BE2C (cell line): ENCODE data around the gene CDK5R2.

Source experiments
- DNase-seq: peaks from one replicate; pipeline ENCODE4 v3.0.0-alpha.2; 2020
- H3K27me3 ChIP-seq: fragments of 250-450 bp; sonication (Bioruptor Pico); 2 replicates; pipeline ENCODE4 v1.5.1; 2020; ENCODE audit warnings: mild to moderate bottlenecking
- H3K36me3 ChIP-seq: fragments of 250-450 bp; sonication (Bioruptor Pico); 2 replicates; pipeline ENCODE4 v1.5.1; 2020; ENCODE audit warnings: mild to moderate bottlenecking
- H3K4me1 ChIP-seq: fragments of 250-450 bp; sonication (Bioruptor Pico); 2 replicates; pipeline ENCODE4 v1.5.1; 2020
- H3K4me3 ChIP-seq: 2 replicates; pipeline ENCODE4 v1.5.1; 2011; ENCODE audit warnings: low read depth, low read length
- H3K9me3 ChIP-seq: fragments of 250-450 bp; sonication (Bioruptor Pico); 2 replicates; pipeline ENCODE4 v1.5.1; 2020
- TF ChIP-seq, protein P1 (sequence below): IDR thresholded peaks from 2 replicates; pipeline ENCODE4 v1.5.1; 2012; ENCODE audit warnings: mild to moderate bottlenecking, low read depth, low read length

The CDK5R2 gene

DNA sequence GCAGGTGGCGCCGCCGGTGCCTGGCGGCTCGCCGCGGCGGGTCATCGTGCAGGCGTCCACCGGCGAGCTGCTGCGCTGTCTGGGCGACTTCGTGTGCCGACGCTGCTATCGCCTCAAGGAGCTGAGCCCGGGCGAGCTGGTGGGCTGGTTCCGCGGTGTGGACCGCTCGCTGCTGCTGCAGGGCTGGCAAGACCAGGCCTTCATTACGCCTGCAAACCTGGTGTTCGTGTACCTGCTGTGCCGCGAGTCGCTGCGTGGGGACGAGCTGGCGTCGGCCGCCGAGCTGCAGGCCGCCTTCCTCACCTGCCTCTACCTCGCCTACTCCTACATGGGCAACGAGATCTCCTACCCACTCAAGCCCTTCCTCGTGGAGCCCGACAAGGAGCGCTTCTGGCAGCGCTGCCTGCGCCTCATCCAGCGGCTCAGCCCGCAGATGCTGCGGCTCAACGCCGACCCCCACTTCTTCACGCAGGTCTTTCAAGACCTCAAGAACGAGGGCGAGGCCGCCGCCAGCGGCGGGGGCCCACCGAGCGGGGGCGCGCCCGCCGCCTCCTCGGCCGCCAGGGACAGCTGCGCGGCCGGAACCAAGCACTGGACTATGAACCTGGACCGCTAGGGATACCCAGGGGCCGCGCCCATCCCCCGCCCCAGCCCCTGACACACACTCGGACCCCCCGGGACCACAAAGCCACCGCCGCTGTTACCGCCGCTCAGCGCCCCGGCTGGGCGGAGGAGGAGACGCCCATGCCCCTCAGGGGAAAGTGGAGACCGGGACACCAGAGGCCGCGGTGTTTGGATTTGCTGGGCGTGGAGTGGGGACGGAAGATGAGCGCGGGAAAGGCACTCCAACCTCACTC is 1.1 kb downstream of the CDK5R2 start:
- peak overlapping the region; percentile 72 for H3K4me3 ChIP-seq
- no peaks in the 10 kb centered on the region for H3K9me3 ChIP-seq
- no peaks in the 10 kb centered on the region for H3K27me3 ChIP-seq
- H3K36me3 ChIP-seq = peaks cover 7% of the 10 kb centered on the region; the same call in 1 of the 2 replicates
- TF ChIP-seq, protein P1, sequence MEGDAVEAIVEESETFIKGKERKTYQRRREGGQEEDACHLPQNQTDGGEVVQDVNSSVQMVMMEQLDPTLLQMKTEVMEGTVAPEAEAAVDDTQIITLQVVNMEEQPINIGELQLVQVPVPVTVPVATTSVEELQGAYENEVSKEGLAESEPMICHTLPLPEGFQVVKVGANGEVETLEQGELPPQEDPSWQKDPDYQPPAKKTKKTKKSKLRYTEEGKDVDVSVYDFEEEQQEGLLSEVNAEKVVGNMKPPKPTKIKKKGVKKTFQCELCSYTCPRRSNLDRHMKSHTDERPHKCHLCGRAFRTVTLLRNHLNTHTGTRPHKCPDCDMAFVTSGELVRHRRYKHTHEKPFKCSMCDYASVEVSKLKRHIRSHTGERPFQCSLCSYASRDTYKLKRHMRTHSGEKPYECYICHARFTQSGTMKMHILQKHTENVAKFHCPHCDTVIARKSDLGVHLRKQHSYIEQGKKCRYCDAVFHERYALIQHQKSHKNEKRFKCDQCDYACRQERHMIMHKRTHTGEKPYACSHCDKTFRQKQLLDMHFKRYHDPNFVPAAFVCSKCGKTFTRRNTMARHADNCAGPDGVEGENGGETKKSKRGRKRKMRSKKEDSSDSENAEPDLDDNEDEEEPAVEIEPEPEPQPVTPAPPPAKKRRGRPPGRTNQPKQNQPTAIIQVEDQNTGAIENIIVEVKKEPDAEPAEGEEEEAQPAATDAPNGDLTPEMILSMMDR = no peak
- DNase-seq = peak; percentile 54
- H3K4me1 ChIP-seq = peaks cover 7% of the 10 kb centered on the region

DNA sequence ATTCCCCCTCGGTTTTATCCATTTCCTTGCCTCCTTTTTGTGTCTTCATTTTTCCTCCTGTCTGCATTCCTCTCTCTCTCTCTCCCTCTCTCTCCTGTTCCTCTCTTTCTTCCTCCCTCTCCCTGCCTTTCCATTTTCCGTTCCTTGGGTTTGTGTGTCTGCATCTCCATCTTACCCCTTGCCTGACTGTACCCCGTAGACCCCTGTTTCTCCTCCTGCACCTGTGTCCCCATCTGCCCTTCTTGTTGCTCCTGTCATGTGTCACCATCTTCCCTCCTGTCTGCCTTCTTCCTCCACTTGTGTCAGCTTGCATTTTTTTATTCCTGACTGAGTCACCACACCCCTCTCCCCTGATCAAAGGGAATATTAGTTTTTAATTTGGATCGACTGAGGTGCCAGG is 1.8 kb downstream of the CDK5R2 start:
- Histone ChIP-seq H3K9me3 (no peaks in the 10 kb centered on the region), H3K4me1 (peaks cover 7% of the 10 kb centered on the region), H3K4me3 (peak overlapping the region; percentile 72), H3K36me3 (peaks cover 7% of the 10 kb centered on the region; the same call in 1 of the 2 replicates), H3K27me3 (no peaks in the 10 kb centered on the region)
- TF ChIP-seq, protein P1 = no peak
- no peak for DNase-seq

DNA sequence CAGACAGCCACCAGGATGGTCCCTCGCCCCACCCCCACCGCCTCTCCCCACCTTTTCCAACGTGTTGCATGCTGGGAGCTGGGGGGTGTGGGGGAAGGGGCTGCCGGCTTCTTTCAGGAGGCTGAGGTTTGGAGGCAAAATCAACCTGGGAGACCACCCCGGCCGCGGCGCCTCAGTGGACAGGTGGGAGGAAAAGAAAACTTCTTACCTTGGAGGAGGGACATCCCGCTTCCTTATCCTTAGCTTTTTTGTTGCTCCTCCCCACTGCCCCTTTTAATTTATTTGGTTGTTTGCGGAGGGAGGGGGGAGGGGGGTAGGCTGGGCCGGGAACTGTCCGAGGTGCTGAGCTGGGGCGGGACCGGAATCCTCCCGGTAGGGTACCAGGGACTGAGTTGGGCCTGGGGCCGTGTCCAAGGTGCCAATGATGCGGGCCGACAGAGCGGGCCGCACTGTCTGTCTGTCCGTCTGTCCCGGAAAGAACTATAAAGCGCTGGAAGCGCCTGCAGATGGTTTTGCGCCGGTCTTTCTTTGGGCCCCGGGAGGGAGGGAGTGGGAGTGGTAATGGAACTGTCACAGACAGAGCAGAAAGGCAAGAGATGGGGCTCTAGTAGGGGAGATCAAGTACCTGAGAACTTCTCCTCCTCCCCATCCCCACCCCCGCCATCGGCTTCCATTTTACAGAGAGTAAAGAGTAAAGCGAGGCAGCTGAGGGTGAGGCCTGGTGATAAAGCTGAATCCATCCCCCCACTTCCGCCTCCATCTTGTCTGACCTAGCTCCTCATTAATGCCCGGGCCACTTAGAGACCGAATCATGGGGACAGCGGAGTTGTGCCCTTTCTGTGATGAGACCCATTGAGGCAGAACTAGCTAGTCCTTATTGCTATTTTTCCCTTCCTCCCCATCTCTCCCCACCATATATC is 2.4 kb downstream of the CDK5R2 start:
- TF ChIP-seq, protein P1 = no peak
- Histone ChIP-seq H3K4me3 (peak overlapping the region; percentile 72), H3K27me3 (no peaks in the 10 kb centered on the region), H3K4me1 (peaks cover 7% of the 10 kb centered on the region), H3K36me3 (peaks cover 7% of the 10 kb centered on the region; the same call in 1 of the 2 replicates), H3K9me3 (no peaks in the 10 kb centered on the region)
- peak; percentile 86 for DNase-seq

DNA sequence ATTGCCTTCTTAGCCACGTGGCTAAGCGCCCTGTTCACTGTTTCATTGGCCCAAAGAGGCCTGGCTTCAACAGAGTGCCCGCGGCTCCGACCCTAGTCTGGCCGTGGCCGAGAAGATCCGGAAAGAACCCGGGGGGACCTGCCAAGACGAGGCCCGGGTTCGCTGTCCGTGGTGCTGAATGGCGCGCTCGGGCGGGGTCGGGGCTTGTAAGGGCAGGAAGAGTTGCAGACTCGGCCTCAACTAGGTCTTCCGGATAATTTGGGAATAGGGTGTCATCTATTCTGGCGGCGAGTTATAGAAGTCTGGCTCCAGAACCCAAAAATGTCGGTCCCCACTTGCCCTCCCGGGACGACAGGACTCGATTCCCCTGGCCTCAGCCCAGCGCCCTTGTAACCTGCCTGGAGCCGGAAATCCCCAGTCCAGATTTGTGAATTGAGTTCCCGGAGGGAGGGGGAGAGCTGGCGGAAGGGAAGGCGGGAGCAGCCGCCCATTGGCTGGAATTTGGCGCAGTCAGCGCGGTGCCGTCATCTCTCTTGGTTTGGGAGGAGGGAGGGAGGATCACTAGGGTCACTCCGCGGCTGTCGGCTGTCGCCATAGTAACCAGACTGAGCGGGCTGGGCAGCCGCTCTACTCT is 3.5 kb downstream of the CDK5R2 start:
- Histone ChIP-seq H3K4me1 (peaks cover 7% of the 10 kb centered on the region), H3K4me3 (peak overlapping the region; percentile 72), H3K27me3 (no peaks in the 10 kb centered on the region), H3K36me3 (peaks cover 7% of the 10 kb centered on the region; the same call in 1 of the 2 replicates), H3K9me3 (no peaks in the 10 kb centered on the region)
- TF ChIP-seq, protein P1 = no peak
- peak; percentile 97 for DNase-seq

DNA sequence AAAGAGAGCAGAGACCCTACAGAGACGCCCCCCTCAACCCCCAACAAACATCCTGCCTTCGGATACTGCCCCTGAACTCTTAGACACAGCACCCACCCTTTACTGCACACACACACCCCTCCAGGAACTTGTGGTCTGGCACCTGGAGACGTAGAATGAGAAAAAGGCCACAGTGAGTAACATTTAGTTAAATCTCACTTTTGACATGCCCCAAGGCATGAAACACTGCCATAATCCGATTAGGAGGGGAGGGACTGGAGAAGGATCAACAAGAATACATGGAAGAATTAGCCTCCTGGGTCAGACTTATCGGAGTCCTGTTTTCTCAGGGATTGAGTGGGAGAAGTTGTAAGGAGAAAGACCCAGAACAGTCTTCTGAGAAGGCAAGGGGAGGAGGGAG is 4.1 kb downstream of the CDK5R2 start:
- peaks cover 10% of the 10 kb centered on the region for H3K4me1 ChIP-seq
- DNase-seq = no peak
- peak overlapping the region; percentile 72 for H3K4me3 ChIP-seq

More for the DNA sequence above, 4.1 kb downstream of the CDK5R2 start:
- no peaks in the 10 kb centered on the region for H3K27me3 ChIP-seq
- H3K36me3 ChIP-seq = peaks cover 7% of the 10 kb centered on the region; the same call in 1 of the 2 replicates
- TF ChIP-seq, protein P1 = no peak
- H3K9me3 ChIP-seq = no peaks in the 10 kb centered on the region
